Airway epithelial cell (primary cell): Measurements from ENCODE around the gene PDZRN3. TPM values are rescaled to one million over a fixed set of nuclear protein-coding genes. Genes with fewer than 3 reads are reported as not detected.

Experiments
- total RNA-seq: library from RNA; depleted of rRNA; stranded (reverse); fragments of >200 nt; gene quantifications from 2 replicates; pipeline ENCODE4 v1.2.3, GENCODE V29; 2015

The PDZRN3 gene
- 2.3 and 4.3 TPM in 2 replicates for total RNA-seq

DNA sequence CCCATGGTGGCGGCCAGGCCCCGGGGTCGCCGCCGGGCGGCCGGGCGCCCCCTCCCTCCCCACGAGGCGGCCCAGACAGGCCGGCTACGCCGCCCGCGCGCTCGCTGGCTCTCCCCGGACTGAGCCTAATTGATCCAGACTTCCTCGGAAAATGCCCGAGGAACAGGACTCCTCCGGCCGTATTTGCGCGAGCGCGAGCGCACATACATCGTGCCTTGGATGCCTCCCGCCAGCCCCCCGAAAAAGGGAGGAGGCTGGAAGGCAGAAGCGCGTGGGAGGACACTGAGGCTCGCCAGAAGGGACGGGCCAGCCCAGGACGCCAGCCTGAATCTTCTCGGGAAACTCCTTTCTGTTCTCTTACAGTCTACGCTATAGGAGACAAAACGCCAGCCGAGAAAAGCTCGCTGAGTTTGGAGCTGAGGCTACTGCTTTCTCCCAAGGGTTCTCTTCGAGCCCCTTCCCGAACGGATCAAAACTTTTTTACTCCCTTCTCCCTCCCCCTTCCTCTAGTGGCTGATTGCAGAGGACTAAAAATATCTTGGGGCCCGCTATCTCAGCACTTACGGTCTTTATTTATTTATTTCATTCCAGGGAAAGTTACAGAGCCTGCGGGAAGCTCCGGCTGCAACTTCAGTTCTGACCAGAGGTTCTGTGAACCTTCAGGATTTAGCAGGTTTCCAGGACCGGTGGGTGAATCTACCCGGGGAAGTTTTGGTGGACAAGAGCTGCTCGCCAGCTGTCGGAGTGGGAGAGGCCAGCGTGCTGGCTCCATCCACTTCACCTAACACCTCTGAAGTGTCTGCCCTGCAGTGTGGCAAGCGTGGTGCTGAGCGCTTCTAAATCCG, at the start of gene PDZRN3:
TSS of gene PDZRN3 (minus strand) at position 121 of the 845 bp plus-strand sequence.

